GM12878 (cell line): ENCODE results near the gene ANKRD45.

Experiments
- EP300 ChIP-seq, 2 experiments: fragments of 150-350 bp in 1 of 2; IDR thresholded peaks; 2 replicates each; pipeline ENCODE4 v1.6.1; 2011 to 2012; ENCODE audit warnings: low read depth in 2 of 2, low read length in 2 of 2, borderline replicate concordance in 1 of 2, improper control_type of control experiment in 1 of 2, inconsistent platforms in 1 of 2; ENCODE audit not compliant: control insufficient read depth in 1 of 2
- ESRRA ChIP-seq: IDR thresholded peaks from 2 replicates; pipeline ENCODE4 v1.6.1; 2012; ENCODE audit warnings: mild to moderate bottlenecking, low read length, improper control_type of control experiment
- KDM1A ChIP-seq: fragments of 200-600 bp; sonication (generic); IDR thresholded peaks from 2 replicates; pipeline ENCODE4 v1.6.1; 2016; ENCODE audit warnings: borderline replicate concordance
- MXI1 ChIP-seq: fragments of 150-350 bp; IDR thresholded peaks from 2 replicates; pipeline ENCODE4 v1.6.1; 2011; ENCODE audit warnings: low read depth, mild to moderate bottlenecking, inconsistent platforms, low read length, improper control_type of control experiment
- NFYB ChIP-seq: IDR thresholded peaks from 2 replicates; pipeline ENCODE4 v1.6.1; 2011; ENCODE audit warnings: low read depth, mild to moderate bottlenecking, low read length, improper control_type of control experiment, moderate library complexity; ENCODE audit not compliant: insufficient read depth
- POLR2AphosphoS5 ChIP-seq: IDR thresholded peaks from 2 replicates; pipeline ENCODE4 v1.6.1; 2011; ENCODE audit warnings: mild to moderate bottlenecking, low read length, inconsistent platforms
- RAD21 ChIP-seq: IDR thresholded peaks from 2 replicates; pipeline ENCODE4 v1.6.1; 2011; ENCODE audit warnings: mild to moderate bottlenecking, low read depth, low read length, moderate library complexity; ENCODE audit not compliant: insufficient read depth
- REST ChIP-seq: IDR thresholded peaks from 2 replicates; pipeline ENCODE4 v1.6.1; 2012; ENCODE audit warnings: mild to moderate bottlenecking, low read depth, low read length
- SPI1 ChIP-seq: IDR thresholded peaks from 2 replicates; pipeline ENCODE4 v1.6.1; 2011; ENCODE audit warnings: low read depth, mild to moderate bottlenecking, low read length, moderate library complexity, borderline replicate concordance; ENCODE audit not compliant: insufficient read depth
- YY1 ChIP-seq: IDR thresholded peaks from 2 replicates; pipeline ENCODE4 v1.6.1; 2011; ENCODE audit warnings: low read depth, mild to moderate bottlenecking, low read length
- TF ChIP-seq, protein P1 (sequence below), 3 experiments: IDR thresholded peaks in 2 of 3; conservative IDR thresholded peaks in 1 of 3; 2 replicates each; pipeline ENCODE4 v1.5.1; 2011; ENCODE audit warnings: low read depth in 3 of 3, low read length in 3 of 3, mild to moderate bottlenecking in 3 of 3, control low read depth in 2 of 3, moderate library complexity in 2 of 3, inconsistent platforms in 1 of 3, mixed read lengths in 1 of 3; ENCODE audit not compliant: control insufficient read depth in 2 of 3, insufficient read depth in 1 of 3; ENCODE audit errors: extremely low read depth in 1 of 3
- TF ChIP-seq, protein P2 (sequence below): fragments of 450-650 bp; IDR thresholded peaks from 2 replicates; pipeline ENCODE4 v1.6.1; 2017; ENCODE audit warnings: mild to moderate bottlenecking, low read depth, inconsistent platforms; ENCODE audit not compliant: poor library complexity, severe bottlenecking
- TF ChIP-seq, protein P3 (sequence below): IDR thresholded peaks from 2 replicates; pipeline ENCODE4 v1.6.1; 2011; ENCODE audit warnings: mild to moderate bottlenecking, low read depth, low read length, moderate library complexity; ENCODE audit not compliant: insufficient replicate concordance

DNA sequence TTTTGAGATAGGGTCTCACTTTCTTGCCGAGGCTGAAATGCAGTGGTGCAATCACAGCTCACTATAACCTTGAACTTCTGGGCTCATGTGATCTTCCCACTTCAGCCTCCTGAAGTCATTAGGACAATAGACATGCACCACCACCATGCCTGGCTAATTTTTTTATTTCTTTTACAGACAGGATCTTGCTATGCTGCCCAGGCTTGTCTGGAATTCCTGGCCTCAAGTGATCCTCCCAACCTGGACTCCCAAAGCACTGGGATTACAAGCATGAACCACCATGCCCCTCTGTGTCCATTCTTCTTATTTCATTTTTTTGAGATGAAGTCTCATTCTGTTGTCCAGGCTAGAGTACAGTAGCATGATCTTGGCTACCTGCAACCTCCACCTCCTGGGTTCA, 33.1 kb upstream of the ANKRD45 start:
- TF ChIP-seq ESRRA (no peak), YY1 (no peak), REST (no peak), POLR2AphosphoS5 (no peak), MXI1 (no peak), NFYB (no peak), SPI1 (no peak), EP300 (IDR thresholded peaks at IDR 0.05; ENCODE audit: borderline replicate concordance in 1 of 2, control insufficient read depth in 1 of 2, low read depth in 2 of 2, low read length in 2 of 2) (no peak), RAD21 (no peak), KDM1A (no peak)
- TF ChIP-seq, protein P1, sequence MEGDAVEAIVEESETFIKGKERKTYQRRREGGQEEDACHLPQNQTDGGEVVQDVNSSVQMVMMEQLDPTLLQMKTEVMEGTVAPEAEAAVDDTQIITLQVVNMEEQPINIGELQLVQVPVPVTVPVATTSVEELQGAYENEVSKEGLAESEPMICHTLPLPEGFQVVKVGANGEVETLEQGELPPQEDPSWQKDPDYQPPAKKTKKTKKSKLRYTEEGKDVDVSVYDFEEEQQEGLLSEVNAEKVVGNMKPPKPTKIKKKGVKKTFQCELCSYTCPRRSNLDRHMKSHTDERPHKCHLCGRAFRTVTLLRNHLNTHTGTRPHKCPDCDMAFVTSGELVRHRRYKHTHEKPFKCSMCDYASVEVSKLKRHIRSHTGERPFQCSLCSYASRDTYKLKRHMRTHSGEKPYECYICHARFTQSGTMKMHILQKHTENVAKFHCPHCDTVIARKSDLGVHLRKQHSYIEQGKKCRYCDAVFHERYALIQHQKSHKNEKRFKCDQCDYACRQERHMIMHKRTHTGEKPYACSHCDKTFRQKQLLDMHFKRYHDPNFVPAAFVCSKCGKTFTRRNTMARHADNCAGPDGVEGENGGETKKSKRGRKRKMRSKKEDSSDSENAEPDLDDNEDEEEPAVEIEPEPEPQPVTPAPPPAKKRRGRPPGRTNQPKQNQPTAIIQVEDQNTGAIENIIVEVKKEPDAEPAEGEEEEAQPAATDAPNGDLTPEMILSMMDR (IDR thresholded peaks at IDR 0.05 in 2 of 3, conservative IDR thresholded peaks at IDR 0.05 in 1 of 3; ENCODE audit: control insufficient read depth in 2 of 3, extremely low read depth in 1 of 3, insufficient read depth in 1 of 3, low read depth in 3 of 3, low read length in 3 of 3): no peak
- TF ChIP-seq, protein P2, sequence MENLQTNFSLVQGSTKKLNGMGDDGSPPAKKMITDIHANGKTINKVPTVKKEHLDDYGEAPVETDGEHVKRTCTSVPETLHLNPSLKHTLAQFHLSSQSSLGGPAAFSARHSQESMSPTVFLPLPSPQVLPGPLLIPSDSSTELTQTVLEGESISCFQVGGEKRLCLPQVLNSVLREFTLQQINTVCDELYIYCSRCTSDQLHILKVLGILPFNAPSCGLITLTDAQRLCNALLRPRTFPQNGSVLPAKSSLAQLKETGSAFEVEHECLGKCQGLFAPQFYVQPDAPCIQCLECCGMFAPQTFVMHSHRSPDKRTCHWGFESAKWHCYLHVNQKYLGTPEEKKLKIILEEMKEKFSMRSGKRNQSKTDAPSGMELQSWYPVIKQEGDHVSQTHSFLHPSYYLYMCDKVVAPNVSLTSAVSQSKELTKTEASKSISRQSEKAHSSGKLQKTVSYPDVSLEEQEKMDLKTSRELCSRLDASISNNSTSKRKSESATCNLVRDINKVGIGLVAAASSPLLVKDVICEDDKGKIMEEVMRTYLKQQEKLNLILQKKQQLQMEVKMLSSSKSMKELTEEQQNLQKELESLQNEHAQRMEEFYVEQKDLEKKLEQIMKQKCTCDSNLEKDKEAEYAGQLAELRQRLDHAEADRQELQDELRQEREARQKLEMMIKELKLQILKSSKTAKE: no peak
- TF ChIP-seq, protein P3, sequence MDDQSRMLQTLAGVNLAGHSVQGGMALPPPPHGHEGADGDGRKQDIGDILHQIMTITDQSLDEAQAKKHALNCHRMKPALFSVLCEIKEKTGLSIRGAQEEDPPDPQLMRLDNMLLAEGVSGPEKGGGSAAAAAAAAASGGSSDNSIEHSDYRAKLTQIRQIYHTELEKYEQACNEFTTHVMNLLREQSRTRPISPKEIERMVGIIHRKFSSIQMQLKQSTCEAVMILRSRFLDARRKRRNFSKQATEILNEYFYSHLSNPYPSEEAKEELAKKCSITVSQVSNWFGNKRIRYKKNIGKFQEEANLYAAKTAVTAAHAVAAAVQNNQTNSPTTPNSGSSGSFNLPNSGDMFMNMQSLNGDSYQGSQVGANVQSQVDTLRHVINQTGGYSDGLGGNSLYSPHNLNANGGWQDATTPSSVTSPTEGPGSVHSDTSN: no peak
